Measurements from ENCODE around the gene PFN3. TPM values are rescaled to one million over a fixed set of nuclear protein-coding genes. Genes with fewer than 3 reads are reported as not detected.
A peak's percentile ranks its signal among the peaks of the same experiment; 100 is the strongest.

The PFN3 gene
- total and polyA plus RNA-seq, 2 of the 13 experiments (the other 11 are each of a cell fraction or from before 2014, with no cell fraction given), result not detected

DNA sequence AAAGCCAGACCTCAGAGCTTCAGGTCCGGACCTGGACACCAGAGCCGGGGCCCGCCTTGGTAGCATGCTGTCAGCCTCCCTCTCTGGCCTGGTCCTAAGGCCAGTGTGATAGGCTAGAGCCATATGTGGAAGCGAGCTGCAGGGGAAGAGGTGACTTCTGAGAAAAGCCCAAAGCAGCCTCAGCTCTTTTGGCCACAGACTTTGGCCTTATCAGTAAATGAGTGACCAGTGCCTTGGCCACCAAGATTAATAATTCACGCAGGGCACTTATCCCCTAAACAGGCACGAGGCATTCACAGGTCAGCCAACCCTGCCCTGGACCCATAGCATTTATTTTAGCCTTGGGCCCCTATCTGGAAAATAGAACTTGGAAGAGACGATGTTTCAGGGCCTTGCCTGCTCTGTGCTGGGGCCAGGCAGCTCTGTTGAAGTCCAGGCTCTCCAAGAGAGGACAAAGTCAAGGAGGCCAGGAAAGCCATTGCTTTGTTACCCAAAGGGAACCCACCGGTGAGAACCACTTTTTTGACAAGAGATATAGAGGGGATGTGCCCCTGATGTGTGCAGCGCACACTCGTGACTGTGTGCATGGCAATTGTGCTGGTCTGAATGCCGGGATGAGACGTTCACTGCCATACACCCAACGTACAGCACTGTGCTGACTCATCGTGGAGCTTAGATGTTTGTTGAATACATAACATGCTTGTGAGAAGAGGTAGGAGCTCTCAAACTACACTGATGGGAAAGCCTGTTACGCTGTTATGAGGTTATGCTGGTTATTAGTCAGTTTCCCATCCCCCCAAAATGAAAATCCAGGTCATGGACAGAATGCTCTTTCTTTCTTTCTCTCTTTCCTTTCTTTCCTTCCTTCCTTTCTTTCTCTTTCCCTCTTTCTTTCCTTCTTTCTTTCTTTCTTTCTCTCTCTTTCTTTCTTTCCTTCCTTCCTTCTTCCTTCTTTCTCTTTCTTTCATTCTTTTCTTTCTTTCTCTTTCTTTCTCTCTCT, 21.3 kb downstream of the PFN3 start (continued):
- TF ChIP-seq IRF9 (CRISPR knock-in tag; IDR thresholded peaks at IDR 0.05; ENCODE audit: borderline replicate concordance) (0 out of 2 replicates have a peak, but pooled peaks have one; percentile 32), ZNF230 (CRISPR knock-in tag; IDR thresholded peaks at IDR 0.05) (peak; percentile 79), ZNF256 (CRISPR knock-in tag; conservative IDR thresholded peaks at IDR 0.05) (no peak), SP5 (CRISPR knock-in tag; IDR thresholded peaks at IDR 0.05; ENCODE audit: borderline replicate concordance, low read depth) (0 out of 2 replicates have a peak, but pooled peaks have one; percentile 17), E2F1 (CRISPR knock-in tag; IDR thresholded peaks at IDR 0.05) (peak; percentile 57), ZNF777 (CRISPR knock-in tag; IDR thresholded peaks at IDR 0.05) (0 out of 2 replicates have a peak, but pooled peaks have one; percentile 29), MTA3 (CRISPR knock-in tag; IDR thresholded peaks at IDR 0.05) (no peak), CEBPG (CRISPR knock-in tag; IDR thresholded peaks at IDR 0.05) (peak; percentile 14; the same call in 1 of the 2 replicates), HMG20B (CRISPR knock-in tag; conservative IDR thresholded peaks at IDR 0.05) (peak; percentile 10; the same call in 1 of the 2 replicates), RXRA (CRISPR knock-in tag; IDR thresholded peaks at IDR 0.05) (peak; percentile 76; the same call in 1 of the 2 replicates), MYPOP (CRISPR knock-in tag; IDR thresholded peaks at IDR 0.05) (peak; percentile 90), ZNF205 (CRISPR knock-in tag; IDR thresholded peaks at IDR 0.05) (peak; percentile 72), NKX3-1 (CRISPR knock-in tag; IDR thresholded peaks at IDR 0.05) (peak; percentile 41; the same call in 1 of the 2 replicates), POLR2AphosphoS5 (IDR thresholded peaks at IDR 0.05; ENCODE audit: low read depth, low read length) (peak; percentile 98), ZNF414 (CRISPR knock-in tag; IDR thresholded peaks at IDR 0.05) (0 out of 2 replicates have a peak, but pooled peaks have one; percentile 71), IKZF4 (CRISPR knock-in tag; IDR thresholded peaks at IDR 0.05; ENCODE audit: borderline replicate concordance, low read depth, not compliant biosample characterization) (peak; percentile 52), RARA (CRISPR knock-in tag; IDR thresholded peaks at IDR 0.05) (peak; percentile 57)
- TF ChIP-seq, protein P1, sequence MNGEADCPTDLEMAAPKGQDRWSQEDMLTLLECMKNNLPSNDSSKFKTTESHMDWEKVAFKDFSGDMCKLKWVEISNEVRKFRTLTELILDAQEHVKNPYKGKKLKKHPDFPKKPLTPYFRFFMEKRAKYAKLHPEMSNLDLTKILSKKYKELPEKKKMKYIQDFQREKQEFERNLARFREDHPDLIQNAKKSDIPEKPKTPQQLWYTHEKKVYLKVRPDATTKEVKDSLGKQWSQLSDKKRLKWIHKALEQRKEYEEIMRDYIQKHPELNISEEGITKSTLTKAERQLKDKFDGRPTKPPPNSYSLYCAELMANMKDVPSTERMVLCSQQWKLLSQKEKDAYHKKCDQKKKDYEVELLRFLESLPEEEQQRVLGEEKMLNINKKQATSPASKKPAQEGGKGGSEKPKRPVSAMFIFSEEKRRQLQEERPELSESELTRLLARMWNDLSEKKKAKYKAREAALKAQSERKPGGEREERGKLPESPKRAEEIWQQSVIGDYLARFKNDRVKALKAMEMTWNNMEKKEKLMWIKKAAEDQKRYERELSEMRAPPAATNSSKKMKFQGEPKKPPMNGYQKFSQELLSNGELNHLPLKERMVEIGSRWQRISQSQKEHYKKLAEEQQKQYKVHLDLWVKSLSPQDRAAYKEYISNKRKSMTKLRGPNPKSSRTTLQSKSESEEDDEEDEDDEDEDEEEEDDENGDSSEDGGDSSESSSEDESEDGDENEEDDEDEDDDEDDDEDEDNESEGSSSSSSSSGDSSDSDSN (CRISPR knock-in tag; IDR thresholded peaks at IDR 0.05), result peak; percentile 68
- TF ChIP-seq, protein P2, sequence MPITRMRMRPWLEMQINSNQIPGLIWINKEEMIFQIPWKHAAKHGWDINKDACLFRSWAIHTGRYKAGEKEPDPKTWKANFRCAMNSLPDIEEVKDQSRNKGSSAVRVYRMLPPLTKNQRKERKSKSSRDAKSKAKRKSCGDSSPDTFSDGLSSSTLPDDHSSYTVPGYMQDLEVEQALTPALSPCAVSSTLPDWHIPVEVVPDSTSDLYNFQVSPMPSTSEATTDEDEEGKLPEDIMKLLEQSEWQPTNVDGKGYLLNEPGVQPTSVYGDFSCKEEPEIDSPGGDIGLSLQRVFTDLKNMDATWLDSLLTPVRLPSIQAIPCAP (CRISPR knock-in tag; IDR thresholded peaks at IDR 0.05; ENCODE audit: low read depth), result no peak
- TF ChIP-seq, protein P3, sequence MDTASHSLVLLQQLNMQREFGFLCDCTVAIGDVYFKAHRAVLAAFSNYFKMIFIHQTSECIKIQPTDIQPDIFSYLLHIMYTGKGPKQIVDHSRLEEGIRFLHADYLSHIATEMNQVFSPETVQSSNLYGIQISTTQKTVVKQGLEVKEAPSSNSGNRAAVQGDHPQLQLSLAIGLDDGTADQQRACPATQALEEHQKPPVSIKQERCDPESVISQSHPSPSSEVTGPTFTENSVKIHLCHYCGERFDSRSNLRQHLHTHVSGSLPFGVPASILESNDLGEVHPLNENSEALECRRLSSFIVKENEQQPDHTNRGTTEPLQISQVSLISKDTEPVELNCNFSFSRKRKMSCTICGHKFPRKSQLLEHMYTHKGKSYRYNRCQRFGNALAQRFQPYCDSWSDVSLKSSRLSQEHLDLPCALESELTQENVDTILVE (CRISPR knock-in tag; IDR thresholded peaks at IDR 0.05), result peak; percentile 57; the same call in 1 of the 2 replicates

Measured in HepG2 (cell line).